ENCODE measurements around the gene YY2.
"Not testable (repeated sequence)": the region's sequence is repeated elsewhere in the genome, so short reads cannot be mapped to it uniquely, and the experiment has no call there.

Gene YY2

DNA sequence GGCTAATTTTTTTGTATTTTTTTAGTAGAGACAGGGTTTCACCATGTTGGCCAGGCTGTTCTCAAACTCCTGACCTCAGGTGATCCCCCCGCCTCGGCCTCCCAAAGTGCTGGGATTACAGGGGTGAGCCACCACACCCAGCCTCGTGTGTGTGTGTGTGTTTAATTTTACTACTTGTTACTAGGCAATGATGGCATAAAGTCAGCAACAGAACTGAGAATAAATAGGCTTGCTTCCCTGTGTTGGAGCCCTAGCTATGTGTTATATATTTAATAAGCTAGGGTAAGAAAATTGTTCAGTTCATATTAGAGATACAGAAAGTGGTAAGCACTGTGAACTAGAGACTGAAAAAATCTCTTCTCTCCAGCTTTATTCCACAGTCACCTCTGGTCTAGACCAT lies 18.4 kb downstream of the YY2 start:
- not testable (repeated sequence) for ATAC-seq, DNase-seq

DNA sequence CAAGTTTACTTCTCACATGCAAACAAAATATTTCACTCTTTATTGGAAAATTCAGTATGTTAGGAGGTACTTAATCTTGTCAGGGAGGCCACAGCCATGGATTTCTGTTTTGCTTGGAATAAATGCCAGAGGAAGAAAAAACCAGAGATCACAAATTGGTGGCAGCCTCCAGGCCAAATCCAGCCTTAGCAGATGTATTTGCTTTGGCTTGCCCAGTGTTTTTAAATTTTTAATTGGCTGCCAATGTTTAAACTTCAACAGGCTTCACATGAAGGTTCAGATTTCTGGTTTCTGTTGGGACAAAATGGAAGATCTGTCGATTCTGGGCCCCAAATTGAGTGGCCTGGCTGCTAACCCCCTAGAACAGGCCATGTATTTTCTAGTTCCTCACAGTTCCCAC lies 19.2 kb downstream of the YY2 start:
- ATAC-seq (no peak), DNase-seq (no peak)

DNA sequence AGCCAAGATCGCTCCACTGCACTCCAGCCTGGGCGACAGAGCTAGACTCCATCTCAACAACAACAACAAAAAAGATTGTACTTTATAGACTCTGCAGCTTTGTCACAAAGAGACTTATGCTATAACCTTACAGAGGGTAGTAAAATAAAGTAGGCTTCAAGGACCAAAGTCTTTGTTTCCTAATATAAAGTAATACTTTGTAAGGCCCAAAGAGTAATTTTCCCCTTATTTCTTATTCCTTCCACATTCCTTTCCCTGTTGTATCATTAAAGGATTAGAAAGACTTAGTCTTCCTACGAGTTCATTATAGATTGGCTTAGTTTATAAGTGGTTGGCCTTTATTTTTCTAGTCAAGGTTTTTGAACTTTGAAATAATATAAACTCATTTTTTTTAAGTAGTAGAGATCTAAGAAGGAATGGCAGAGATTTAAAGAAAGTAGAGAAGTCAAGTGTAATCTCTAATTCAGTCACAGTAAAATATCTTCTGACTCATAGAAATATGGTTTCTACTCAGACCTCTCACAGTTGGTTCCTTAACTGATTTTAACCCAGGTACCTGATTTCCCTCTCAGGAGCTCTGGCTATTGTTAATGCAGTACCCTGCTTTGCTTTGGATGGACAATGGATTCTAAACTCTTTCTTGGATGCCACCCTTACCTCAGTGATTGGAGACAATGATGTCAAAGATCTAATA lies 26.2 kb downstream of the YY2 start:
- no peak for ATAC-seq
- no peak for DNase-seq

DNA sequence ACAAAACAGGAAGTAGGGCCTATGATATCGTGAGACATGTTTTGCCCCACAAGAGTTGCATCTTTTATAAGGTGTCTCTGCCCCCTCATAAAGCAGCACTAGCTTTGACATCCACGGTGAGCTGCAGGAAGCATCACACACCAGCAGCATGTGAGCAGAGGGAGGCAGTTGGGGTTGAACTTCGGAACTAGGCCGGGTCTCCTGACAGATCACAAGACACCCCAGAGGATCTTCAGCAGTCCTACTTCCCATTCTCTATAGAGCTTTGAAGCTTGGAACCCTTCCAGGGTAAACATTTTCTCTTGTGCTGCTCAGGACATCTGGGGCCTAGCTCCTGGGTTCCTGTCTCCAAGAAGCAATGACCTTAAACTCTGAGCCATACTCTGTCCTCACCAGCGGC lies 27.5 kb downstream of the YY2 start:
- no peak for DNase-seq
- ATAC-seq: no peak

DNA sequence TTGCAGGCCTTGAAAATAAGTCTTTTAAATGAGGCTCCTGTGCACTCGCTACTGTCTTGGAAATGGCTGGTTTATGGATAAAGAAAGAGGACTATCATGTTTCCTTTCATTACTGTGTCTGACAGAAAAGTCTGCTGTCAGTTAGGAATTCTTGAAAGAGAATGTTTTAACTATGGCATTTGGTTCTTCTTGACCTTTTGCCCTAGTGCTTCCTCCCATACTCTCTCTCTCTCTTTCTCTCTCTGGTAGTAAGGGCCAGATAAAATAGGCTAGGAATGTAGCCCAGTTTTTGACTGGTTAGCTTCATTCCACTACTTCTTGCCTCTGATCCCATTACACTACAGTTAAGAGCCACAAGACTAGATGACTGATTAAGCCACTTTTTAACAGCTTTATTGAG lies 29.8 kb downstream of the YY2 start:
- DNase-seq (no peak), ATAC-seq (no peak)

DNA sequence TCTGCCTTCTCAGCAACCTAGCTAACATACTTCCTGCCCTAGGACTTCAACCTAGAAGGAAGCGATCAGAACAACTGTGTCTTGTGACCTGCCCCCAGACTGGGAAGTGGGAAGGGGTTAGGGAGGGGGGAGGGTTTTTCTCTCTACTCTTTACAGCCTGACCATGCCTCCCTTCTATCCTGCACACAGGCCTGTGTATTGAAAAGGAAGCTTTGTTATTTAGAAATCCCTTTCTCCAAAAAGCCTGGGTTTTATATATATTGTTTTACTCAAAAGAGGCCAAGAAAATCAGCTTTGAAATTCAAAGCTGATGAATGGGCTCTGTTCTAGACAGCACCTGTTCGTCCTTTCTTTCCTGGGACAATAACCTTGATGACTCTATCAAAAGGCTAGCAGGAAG lies 49.5 kb downstream of the YY2 start:
- DNase-seq (no peak), ATAC-seq (no peak)

DNA sequence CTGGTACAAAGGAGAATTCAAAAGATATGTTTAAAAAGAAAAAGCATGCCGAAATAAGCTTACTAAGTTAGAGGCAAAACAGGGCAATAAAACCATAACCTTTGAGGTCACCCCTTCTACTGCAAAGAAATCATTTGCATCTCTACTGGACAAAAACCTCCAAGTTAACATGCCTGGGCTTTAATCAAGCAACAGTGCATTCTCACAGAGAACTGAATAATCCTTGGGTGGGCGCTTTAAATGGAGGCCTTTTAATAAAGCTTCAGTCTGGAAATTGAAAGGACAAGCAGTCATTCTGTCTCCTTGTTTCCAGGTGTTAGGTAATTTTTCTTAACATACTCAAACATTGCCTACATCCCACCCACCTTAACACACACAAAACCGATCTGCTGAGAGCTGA lies 50.2 kb downstream of the YY2 start:
- no peak for ATAC-seq
- no peak for DNase-seq

DNA sequence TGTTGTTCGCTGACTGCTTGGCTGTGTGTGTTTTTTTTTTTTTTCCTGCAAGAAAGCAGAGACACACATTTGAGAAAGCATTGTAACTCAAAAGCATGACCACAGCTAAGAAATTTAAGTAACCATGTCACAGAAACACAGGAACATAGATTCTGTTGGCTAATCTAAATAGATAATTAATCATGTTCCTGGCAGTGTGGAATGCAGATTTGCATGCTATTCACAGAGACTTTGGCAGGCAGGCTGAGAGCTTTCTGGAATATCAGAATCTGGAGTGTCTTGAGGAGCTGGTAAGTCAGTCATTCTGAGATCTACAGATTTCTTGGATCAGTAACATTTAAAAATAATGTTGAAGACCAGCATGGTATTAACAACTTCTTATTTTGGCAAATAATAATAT lies 51.5 kb downstream of the YY2 start:
- ATAC-seq (no peak), DNase-seq (no peak)
